Naive thymus-derived CD4-positive, alpha-beta T cell (primary cell): ENCODE data around the gene KCNMB2. TPM values are rescaled to one million over a fixed set of nuclear protein-coding genes. Genes with fewer than 3 reads are reported as not detected.

ENCODE experiments used
- ATAC-seq: fragments of 150-1000 bp; cut with Tn5 transposase; 2 replicates; pipeline ENCODE4 v1.10.0; 2021; ENCODE audit warnings: mild to moderate bottlenecking, moderate library complexity
- CTCF ChIA-PET: fragments of 350-600 bp; sonication (Branson Sonifier 250); formaldehyde crosslinking; loops from one replicate; lab custom pipeline; 2021; ENCODE audit warnings: antibody characterized with exemption; lab: Charles Lee
- POLR2A ChIA-PET: fragments of 350-600 bp; sonication (Branson Sonifier 250); formaldehyde crosslinking; loops from one replicate; lab custom pipeline; 2021; ENCODE audit warnings: antibody characterized with exemption, inconsistent platforms; lab: Charles Lee
- DNase-seq, 9 donors: peaks; one replicate each; pipeline versions ENCODE4 v3.0.0 to v3.0.0-alpha.2; 2020 to 2022; ENCODE audit warnings: mixed read lengths in 1 of 9
- H3K27ac ChIP-seq: one replicate; pipeline ENCODE4 v1.7.0; 2013; ENCODE audit warnings: mild to moderate bottlenecking, low read depth, low read length, moderate library complexity
- H3K27me3 ChIP-seq, 2 donors: one replicate each; pipeline ENCODE4 v1.7.0; 2013; ENCODE audit warnings: low read length in 2 of 2, mild to moderate bottlenecking in 2 of 2, moderate library complexity in 2 of 2; ENCODE audit not compliant: control insufficient read depth in 2 of 2, insufficient read depth in 2 of 2
- H3K36me3 ChIP-seq, 3 experiments: 1 replicate in 2 of 3; 2 replicates in 1 of 3; pipeline ENCODE4 v1.7.0; 2013; ENCODE audit warnings: low read length in 3 of 3, mild to moderate bottlenecking in 3 of 3, moderate library complexity in 1 of 3; ENCODE audit not compliant: insufficient read depth in 3 of 3, control insufficient read depth in 2 of 3
- H3K4me1 ChIP-seq, 2 donors: one replicate each; pipeline ENCODE4 v1.7.0; 2013; ENCODE audit warnings: low read length in 2 of 2, mild to moderate bottlenecking in 2 of 2, moderate library complexity in 1 of 2; ENCODE audit not compliant: control insufficient read depth in 2 of 2, insufficient read depth in 2 of 2
- H3K4me3 ChIP-seq: 2 replicates; pipeline ENCODE4 v1.7.0; 2013; ENCODE audit warnings: mild to moderate bottlenecking, low read length
- H3K9me3 ChIP-seq, 3 experiments: 1 replicate in 2 of 3; 2 replicates in 1 of 3; pipeline ENCODE4 v1.7.0; 2013; ENCODE audit warnings: low read length in 3 of 3; ENCODE audit not compliant: control insufficient read depth in 2 of 3
- H3K27ac Mint-ChIP-seq, 9 donors: one replicate each; pipeline ENCODE4 v1.8.0; 2020 to 2022; ENCODE audit warnings: mixed read lengths in 9 of 9, mild to moderate bottlenecking in 8 of 9, moderate library complexity in 5 of 9, inconsistent platforms in 2 of 9
- H3K27me3 Mint-ChIP-seq, 5 donors: one replicate each; pipeline ENCODE4 v1.8.0; 2021 to 2022; ENCODE audit warnings: mixed read lengths in 5 of 5, mild to moderate bottlenecking in 1 of 5
- H3K36me3 Mint-ChIP-seq, 5 donors: one replicate each; pipeline ENCODE4 v1.8.0; 2020 to 2022; ENCODE audit warnings: mixed read lengths in 5 of 5, mild to moderate bottlenecking in 3 of 5, inconsistent platforms in 1 of 5
- H3K4me1 Mint-ChIP-seq, 7 donors: one replicate each; pipeline ENCODE4 v1.8.0; 2020 to 2022; ENCODE audit warnings: mixed read lengths in 7 of 7, mild to moderate bottlenecking in 3 of 7, inconsistent platforms in 1 of 7
- H3K4me3 Mint-ChIP-seq, 10 donors: one replicate each; pipeline ENCODE4 v1.8.0; 2020 to 2022; ENCODE audit warnings: mild to moderate bottlenecking in 10 of 10, mixed read lengths in 10 of 10, moderate library complexity in 6 of 10, inconsistent platforms in 2 of 10
- H3K9me3 Mint-ChIP-seq, 11 donors: one replicate each; pipeline ENCODE4 v1.8.0; 2020 to 2022; ENCODE audit warnings: mixed read lengths in 11 of 11, mild to moderate bottlenecking in 4 of 11, inconsistent platforms in 1 of 11, moderate library complexity in 1 of 11
- intact Hi-C, 2 donors: fragments of 100-400 bp; cut with micrococcal nuclease; formaldehyde crosslinking; loops; one replicate each; pipeline ENCODE4 v1.15.1; 2023
- polyA plus RNA-seq, 2 donors: library from polyadenylated mRNA; unstranded; fragments of 300-500 nt; fragmentation: Illumina TruSeq; gene quantifications; one replicate each; pipeline ENCODE4 v1.2.3, GENCODE V29; 2021
- total RNA-seq, 6 experiments: library from RNA in 5 of 6; stranded (reverse) in 5 of 6; gene quantifications; 1 replicate in 5 of 6; 2 replicates in 1 of 6; pipeline ENCODE4 v1.2.3 and lab custom pipeline; 2021 to 2026

Gene KCNMB2
- total and polyA plus RNA-seq, 7 experiments from 2014 or later = not detected

DNA sequence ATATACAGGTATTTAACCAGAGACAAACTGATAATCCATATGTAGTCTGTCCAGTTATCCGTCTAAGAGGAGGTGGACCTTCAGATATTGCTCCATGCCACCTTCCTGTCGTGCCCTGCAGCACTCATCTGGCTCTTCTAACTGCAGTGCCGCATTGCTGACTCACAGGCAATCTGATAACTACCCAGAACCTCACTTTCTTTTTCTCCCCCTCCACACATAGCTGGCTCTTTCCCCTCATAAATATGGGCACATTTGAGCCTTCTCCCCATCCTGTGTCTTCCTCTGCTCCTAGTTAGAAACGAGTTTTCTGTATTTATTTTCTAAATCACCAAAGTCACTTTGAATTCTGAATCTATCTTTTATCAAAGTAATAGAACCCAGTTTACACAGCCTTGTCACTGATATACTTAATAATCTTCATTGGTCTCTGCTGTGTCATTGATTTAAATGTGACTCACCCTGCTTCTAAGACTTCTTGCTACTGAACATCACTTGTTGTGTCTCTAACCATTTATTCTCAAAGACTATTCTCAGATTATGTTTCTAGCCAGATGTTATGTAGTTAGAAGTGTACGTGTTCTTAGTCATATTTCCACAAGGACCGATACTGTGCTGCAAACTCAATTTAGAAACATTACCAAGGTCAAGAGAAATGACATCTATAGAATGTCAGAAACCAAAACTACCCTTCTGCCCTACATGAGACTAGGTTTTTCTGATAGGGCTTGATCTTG, 17.4 kb upstream of the KCNMB2 start:
- H3K4me1 ChIP-seq = no peaks in the 10 kb centered on the region
- ATAC-seq = no peak
- peaks cover 0 to 2% (median 0%) of the 10 kb centered on the region in 11 donors for H3K9me3 Mint-ChIP-seq
- no peaks in the 10 kb centered on the region for H3K27me3 ChIP-seq
- no peaks in the 10 kb centered on the region for H3K36me3 Mint-ChIP-seq
- H3K27me3 Mint-ChIP-seq = peaks cover 0 to 12% (median 10%) of the 10 kb centered on the region in 5 donors
- H3K4me3 ChIP-seq = no peak overlapping the region
- CTCF ChIA-PET = no interaction called here
- POLR2A ChIA-PET = no interaction called here
- no peak overlapping the region for H3K27ac Mint-ChIP-seq
- intact Hi-C loops = no loop called here
- no peaks in the 10 kb centered on the region for H3K36me3 ChIP-seq
- H3K4me3 Mint-ChIP-seq = no peak overlapping the region
- H3K9me3 ChIP-seq = no peaks in the 10 kb centered on the region
- H3K27ac ChIP-seq = no peak overlapping the region
- no peak for DNase-seq
- H3K4me1 Mint-ChIP-seq = no peaks in the 10 kb centered on the region

- H3K27ac ChIP-seq = no peak overlapping the region
- no peaks in the 10 kb centered on the region for H3K36me3 Mint-ChIP-seq
- POLR2A ChIA-PET = no interaction called here
- peaks cover 0 to 2% (median 0%) of the 10 kb centered on the region in 11 donors for H3K9me3 Mint-ChIP-seq
- H3K4me3 Mint-ChIP-seq = no peak overlapping the region
- no peak overlapping the region for H3K4me3 ChIP-seq
- no peaks in the 10 kb centered on the region for H3K27me3 ChIP-seq
- ATAC-seq (no peak), DNase-seq (no peak)
- intact Hi-C loops = no loop called here
- H3K4me1 ChIP-seq = no peaks in the 10 kb centered on the region
- H3K27me3 Mint-ChIP-seq = peaks cover 0 to 11% (median 8%) of the 10 kb centered on the region in 5 donors
- no peaks in the 10 kb centered on the region for H3K36me3 ChIP-seq
- CTCF ChIA-PET = no interaction called here
- no peak overlapping the region for H3K27ac Mint-ChIP-seq
- no peaks in the 10 kb centered on the region for H3K9me3 ChIP-seq
- no peaks in the 10 kb centered on the region for H3K4me1 Mint-ChIP-seq
These were observed 16.5 kb upstream of the KCNMB2 start for GRCh38 chr3:178519701-178520100.

DNA sequence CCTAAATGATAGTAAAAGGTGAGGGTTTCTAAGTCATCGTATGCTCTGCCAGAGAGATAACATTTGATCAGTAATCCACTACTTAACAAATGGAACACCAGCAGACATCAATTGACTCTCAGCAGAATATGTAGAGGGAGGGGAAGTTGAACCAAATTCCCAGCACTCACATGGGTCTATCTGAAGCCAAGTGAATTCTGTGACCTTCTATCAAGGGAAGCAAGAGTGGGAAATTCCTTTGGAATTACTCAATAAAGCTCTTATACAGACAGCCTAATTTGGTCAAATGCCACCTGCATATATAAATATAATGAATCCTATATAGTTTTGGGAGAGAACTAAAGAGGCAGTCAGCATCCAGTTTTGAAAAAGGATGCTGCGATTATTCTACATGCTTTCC, 15.8 kb upstream of the KCNMB2 start:
- DNase-seq (no peak), ATAC-seq (no peak)
- no peaks in the 10 kb centered on the region for H3K9me3 Mint-ChIP-seq
- H3K27ac Mint-ChIP-seq = no peak overlapping the region
- H3K36me3 ChIP-seq = no peaks in the 10 kb centered on the region
- CTCF ChIA-PET = no interaction called here
- H3K36me3 Mint-ChIP-seq = no peaks in the 10 kb centered on the region
- peaks cover 0 to 11% (median 10%) of the 10 kb centered on the region in 5 donors for H3K27me3 Mint-ChIP-seq
- H3K4me3 ChIP-seq = no peak overlapping the region
- intact Hi-C loops = no loop called here
- no peaks in the 10 kb centered on the region for H3K4me1 ChIP-seq
- H3K27me3 ChIP-seq = no peaks in the 10 kb centered on the region
- POLR2A ChIA-PET = no interaction called here
- no peaks in the 10 kb centered on the region for H3K9me3 ChIP-seq
- H3K4me1 Mint-ChIP-seq = no peaks in the 10 kb centered on the region
- no peak overlapping the region for H3K27ac ChIP-seq
- no peak overlapping the region for H3K4me3 Mint-ChIP-seq

GRCh38 chr3:178522200-178523052, 13.8 kb upstream of the KCNMB2 start:
- no peaks in the 10 kb centered on the region for H3K9me3 ChIP-seq
- no peak overlapping the region for H3K27ac ChIP-seq
- H3K36me3 Mint-ChIP-seq = no peaks in the 10 kb centered on the region
- ChIA-PET CTCF (no interaction called here), POLR2A (no interaction called here)
- no peaks in the 10 kb centered on the region for H3K9me3 Mint-ChIP-seq
- DNase-seq (no peak), ATAC-seq (no peak)
- peaks cover 0 to 15% (median 10%) of the 10 kb centered on the region in 5 donors for H3K27me3 Mint-ChIP-seq
- H3K4me1 ChIP-seq = no peaks in the 10 kb centered on the region
- H3K27me3 ChIP-seq = no peaks in the 10 kb centered on the region
- no peaks in the 10 kb centered on the region for H3K36me3 ChIP-seq
- H3K4me3 Mint-ChIP-seq = no peak overlapping the region
- no peak overlapping the region for H3K4me3 ChIP-seq
- H3K27ac Mint-ChIP-seq = no peak overlapping the region
- H3K4me1 Mint-ChIP-seq = no peaks in the 10 kb centered on the region
- intact Hi-C loops = no loop called here

- Histone ChIP-seq H3K27me3 (no peaks in the 10 kb centered on the region), H3K27ac (no peak overlapping the region), H3K9me3 (no peaks in the 10 kb centered on the region), H3K4me1 (no peaks in the 10 kb centered on the region), H3K4me3 (no peak overlapping the region), H3K36me3 (no peaks in the 10 kb centered on the region)
- POLR2A ChIA-PET = no interaction called here
- no peak overlapping the region for H3K4me3 Mint-ChIP-seq
- no peaks in the 10 kb centered on the region for H3K4me1 Mint-ChIP-seq
- DNase-seq (no peak), ATAC-seq (no peak)
- H3K9me3 Mint-ChIP-seq = no peaks in the 10 kb centered on the region
- CTCF ChIA-PET = no interaction called here
- no peak overlapping the region for H3K27ac Mint-ChIP-seq
- intact Hi-C loops = no loop called here
- no peaks in the 10 kb centered on the region for H3K36me3 Mint-ChIP-seq
- peaks cover 0 to 9% (median 7%) of the 10 kb centered on the region in 5 donors for H3K27me3 Mint-ChIP-seq
These were observed 11.0 kb upstream of the KCNMB2 start for GRCh38 chr3:178525251-178525650.

DNA sequence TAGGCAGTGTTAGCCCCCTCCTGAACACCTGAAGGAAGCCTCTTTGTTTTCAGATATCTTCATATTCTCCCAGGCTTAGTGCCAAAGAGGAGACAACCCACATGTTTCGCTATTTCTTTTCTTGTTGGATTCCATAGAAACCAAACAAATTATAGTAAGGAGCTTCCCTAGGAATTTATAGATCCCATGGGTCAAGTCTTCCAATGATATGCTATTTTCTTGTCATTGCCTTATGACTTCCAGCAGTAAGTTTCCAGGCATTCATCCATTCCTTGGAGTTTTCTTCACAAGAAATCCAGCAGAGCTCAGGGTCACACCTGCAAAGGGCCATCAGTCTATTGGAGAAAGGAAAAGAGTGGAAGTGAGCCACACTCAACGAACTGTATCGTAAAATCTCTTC, 9.9 kb upstream of the KCNMB2 start:
- intact Hi-C loops = no loop called here
- no peaks in the 10 kb centered on the region for H3K27me3 ChIP-seq
- CTCF ChIA-PET = no interaction called here
- H3K4me1 Mint-ChIP-seq = no peaks in the 10 kb centered on the region
- no peak overlapping the region for H3K4me3 ChIP-seq
- ATAC-seq = no peak
- H3K27me3 Mint-ChIP-seq = peaks cover 0 to 16% (median 12%) of the 10 kb centered on the region in 5 donors
- H3K4me3 Mint-ChIP-seq = no peak overlapping the region
- no peaks in the 10 kb centered on the region for H3K9me3 ChIP-seq
- H3K36me3 ChIP-seq = no peaks in the 10 kb centered on the region
- peaks cover 0 to 6% (median under 1%) of the 10 kb centered on the region in 11 donors for H3K9me3 Mint-ChIP-seq
- no peaks in the 10 kb centered on the region for H3K36me3 Mint-ChIP-seq
- POLR2A ChIA-PET = no interaction called here
- no peak for DNase-seq
- no peaks in the 10 kb centered on the region for H3K4me1 ChIP-seq
- no peak overlapping the region for H3K27ac ChIP-seq
- no peak overlapping the region for H3K27ac Mint-ChIP-seq
